ENCODE data around the gene ZNF626. TPM values are rescaled to one million over a fixed set of nuclear protein-coding genes. Genes with fewer than 3 reads are reported as not detected.

The ZNF626 gene
- total and polyA plus RNA-seq, 4 donors = 2.5 to 22.0 (median 6.8) TPM

GRCh38 chr19:20607943-20608342, 53.4 kb downstream of the ZNF626 start:
- DNase-seq (no peak), ATAC-seq (ENCODE audit: insufficient read depth, low FRiP score) (no peak)
- no peak overlapping the region for H3K4me3 ChIP-seq
- WGBS, 2 donors = 0 to 98% methylated on average over 1 of the region's 1 CpG
- no peaks in the 10 kb centered on the region for H3K36me3 ChIP-seq (ENCODE audit: control insufficient read depth in 4 of 4, insufficient read depth in 4 of 4, low read length in 4 of 4)
- no peaks in the 10 kb centered on the region for H3K27me3 ChIP-seq (ENCODE audit: control insufficient read depth in 3 of 3, insufficient read depth in 3 of 3, low read length in 2 of 3)
- peaks cover 0 to 16% (median 4%) of the 10 kb centered on the region in 4 donors for H3K9me3 ChIP-seq (ENCODE audit: control insufficient read depth in 4 of 4, insufficient read depth in 3 of 4, low read length in 3 of 4)
- H3K27ac ChIP-seq (ENCODE audit: low read depth in 1 of 2, low read length in 1 of 2) = no peak overlapping the region
- peaks cover 0 to 2% (median 0%) of the 10 kb centered on the region in 5 donors for H3K4me1 ChIP-seq (ENCODE audit: control insufficient read depth in 5 of 5, insufficient read depth in 5 of 5, low read length in 5 of 5)
- no peak overlapping the region for H3K9ac ChIP-seq (ENCODE audit: insufficient read depth in 1 of 2, low read length in 2 of 2)
- TF ChIP-seq CTCF (IDR thresholded peaks at IDR 0.05; ENCODE audit: control extremely low read depth, extremely low read depth) = no peak

Other genes starting within 250 kb of the ZNF626 start
- gene ZNF737, start 95.8 kb downstream of the ZNF626 start, total RNA-seq = 10 to 100 TPM in 1 of 2 donors, 1 to 10 TPM in 1; 9.3 to 57.0 TPM
- gene ZNF737, start 95.8 kb downstream of the ZNF626 start, polyA plus RNA-seq = 1 to 10 TPM; 2.6 to 3.3 TPM
- 10 to 100 TPM in 1 of 2 donors, 1 to 10 TPM in 1; 7.3 to 13.2 TPM for gene ZNF66, start 114.7 kb upstream of the ZNF626 start, total RNA-seq
- gene ZNF66, start 114.7 kb upstream of the ZNF626 start, polyA plus RNA-seq = 1 to 10 TPM; 1.2 to 1.8 TPM